ENCODE results near the gene MSLN. TPM values are rescaled to one million over a fixed set of nuclear protein-coding genes. Genes with fewer than 3 reads are reported as not detected.
"Not testable (repeated sequence)": the region's sequence is repeated elsewhere in the genome, so short reads cannot be mapped to it uniquely, and the experiment has no call there.

MSLN gene
- total RNA-seq, 3 donors from 2014 or later (not counting 1 experiment from before 2014, with no cell fraction given), result not detected

DNA sequence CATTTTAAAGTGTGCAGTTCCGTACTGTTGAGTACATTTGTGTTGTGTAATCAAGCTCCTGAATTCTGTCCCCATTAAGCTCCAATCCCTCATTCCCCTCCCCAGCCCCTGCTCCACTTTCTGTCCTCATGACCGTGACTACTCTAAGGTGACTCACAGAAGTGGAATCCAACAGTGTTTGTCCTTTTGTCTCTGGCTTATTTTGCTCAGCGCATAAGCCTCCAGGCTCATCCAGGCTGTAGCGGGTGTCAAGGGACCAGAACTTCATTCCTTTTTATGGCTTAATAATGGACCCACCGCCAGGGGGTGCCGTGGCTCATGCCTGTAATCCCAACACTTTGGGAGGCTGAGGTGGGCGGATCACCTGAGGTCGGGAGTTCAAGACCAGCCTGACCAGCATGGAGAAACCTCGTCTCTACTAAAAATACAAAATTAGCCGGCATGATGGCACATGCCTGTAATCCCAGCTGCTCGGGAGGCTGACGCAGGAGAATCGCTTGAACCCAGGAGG, 47.7 kb upstream of the MSLN start:
- not testable (repeated sequence) for H3K27me3 Mint-ChIP-seq (ENCODE audit: low read depth in 2 of 2); H3K27ac Mint-ChIP-seq; H3K36me3 ChIP-seq (ENCODE audit: control insufficient read depth, insufficient read depth, low read length); H3K27ac ChIP-seq (ENCODE audit: low read length); H3K4me1 Mint-ChIP-seq; ATAC-seq; H3K36me3 Mint-ChIP-seq; H3K9me3 ChIP-seq (ENCODE audit: control insufficient read depth, insufficient read depth, low read length); H3K9me3 Mint-ChIP-seq; H3K4me3 Mint-ChIP-seq; H3K4me3 ChIP-seq (ENCODE audit: low read length)
- 52% methylated on average over 13 of the region's 13 CpGs for WGBS (ENCODE audit: insufficient coverage)
- intact Hi-C loops (cut with micrococcal nuclease), result loop anchor here (10.0 kb wide), 1 partner anchor 342 kb away; no protein-coding TSS in a partner anchor
- TF ChIP-seq, protein P1, sequence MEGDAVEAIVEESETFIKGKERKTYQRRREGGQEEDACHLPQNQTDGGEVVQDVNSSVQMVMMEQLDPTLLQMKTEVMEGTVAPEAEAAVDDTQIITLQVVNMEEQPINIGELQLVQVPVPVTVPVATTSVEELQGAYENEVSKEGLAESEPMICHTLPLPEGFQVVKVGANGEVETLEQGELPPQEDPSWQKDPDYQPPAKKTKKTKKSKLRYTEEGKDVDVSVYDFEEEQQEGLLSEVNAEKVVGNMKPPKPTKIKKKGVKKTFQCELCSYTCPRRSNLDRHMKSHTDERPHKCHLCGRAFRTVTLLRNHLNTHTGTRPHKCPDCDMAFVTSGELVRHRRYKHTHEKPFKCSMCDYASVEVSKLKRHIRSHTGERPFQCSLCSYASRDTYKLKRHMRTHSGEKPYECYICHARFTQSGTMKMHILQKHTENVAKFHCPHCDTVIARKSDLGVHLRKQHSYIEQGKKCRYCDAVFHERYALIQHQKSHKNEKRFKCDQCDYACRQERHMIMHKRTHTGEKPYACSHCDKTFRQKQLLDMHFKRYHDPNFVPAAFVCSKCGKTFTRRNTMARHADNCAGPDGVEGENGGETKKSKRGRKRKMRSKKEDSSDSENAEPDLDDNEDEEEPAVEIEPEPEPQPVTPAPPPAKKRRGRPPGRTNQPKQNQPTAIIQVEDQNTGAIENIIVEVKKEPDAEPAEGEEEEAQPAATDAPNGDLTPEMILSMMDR (IDR thresholded peaks at IDR 0.05), result peak; percentile 25
- H3K27me3 ChIP-seq (ENCODE audit: control insufficient read depth, insufficient read depth, low read length), result peaks cover 27% of the 10 kb centered on the region
- DNase-seq, result peak in 1 of 2 donors; percentile 68
- H3K4me1 ChIP-seq (ENCODE audit: control insufficient read depth, insufficient read depth, low read length), result peaks cover 16% of the 10 kb centered on the region

DNA sequence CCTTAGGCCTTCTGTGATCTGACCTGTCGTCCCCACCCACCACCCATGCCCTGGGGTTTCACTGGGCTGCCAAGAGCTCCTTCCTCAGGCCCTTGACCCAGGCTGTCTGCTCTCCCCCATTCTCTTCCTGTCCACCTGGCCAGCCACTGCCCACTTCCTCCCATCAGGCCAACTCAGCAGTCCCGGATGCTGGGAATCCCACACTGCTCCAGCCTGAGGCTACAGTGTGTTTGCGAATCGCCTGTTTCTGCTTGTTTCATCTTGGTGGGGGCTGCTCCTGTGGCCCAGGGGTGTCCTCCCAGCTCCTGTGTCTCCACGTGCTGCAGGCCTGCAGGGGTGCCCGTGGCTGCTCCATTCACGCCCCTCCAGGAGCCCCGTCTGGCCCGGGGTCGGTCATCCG, 46.5 kb upstream of the MSLN start:
- Mint-ChIP-seq H3K36me3 (no peaks in the 10 kb centered on the region), H3K9me3 (no peaks in the 10 kb centered on the region), H3K27ac (no peak overlapping the region), H3K4me1 (peaks cover 0 to 12% of the 10 kb centered on the region in 2 donors), H3K4me3 (no peak overlapping the region), H3K27me3 (ENCODE audit: low read depth in 2 of 2) (peaks cover 0 to 4% of the 10 kb centered on the region in 2 donors)
- no peak for DNase-seq
- Histone ChIP-seq H3K27ac (ENCODE audit: low read length) (no peak overlapping the region), H3K4me3 (ENCODE audit: low read length) (no peak overlapping the region), H3K36me3 (ENCODE audit: control insufficient read depth, insufficient read depth, low read length) (no peaks in the 10 kb centered on the region), H3K4me1 (ENCODE audit: control insufficient read depth, insufficient read depth, low read length) (peaks cover 19% of the 10 kb centered on the region), H3K27me3 (ENCODE audit: control insufficient read depth, insufficient read depth, low read length) (peaks cover 17% of the 10 kb centered on the region), H3K9me3 (ENCODE audit: control insufficient read depth, insufficient read depth, low read length) (no peaks in the 10 kb centered on the region)
- no peak for ATAC-seq
- intact Hi-C loops (cut with micrococcal nuclease), result loop anchor here (2.0 to 10.0 kb wide), 2 partner anchors 27 to 341 kb away; partner anchors contain the start of gene CIAO3
- 66% methylated on average over 11 of the region's 11 CpGs for WGBS (ENCODE audit: insufficient coverage)
- TF ChIP-seq, protein P1 (IDR thresholded peaks at IDR 0.05), result no peak

DNA sequence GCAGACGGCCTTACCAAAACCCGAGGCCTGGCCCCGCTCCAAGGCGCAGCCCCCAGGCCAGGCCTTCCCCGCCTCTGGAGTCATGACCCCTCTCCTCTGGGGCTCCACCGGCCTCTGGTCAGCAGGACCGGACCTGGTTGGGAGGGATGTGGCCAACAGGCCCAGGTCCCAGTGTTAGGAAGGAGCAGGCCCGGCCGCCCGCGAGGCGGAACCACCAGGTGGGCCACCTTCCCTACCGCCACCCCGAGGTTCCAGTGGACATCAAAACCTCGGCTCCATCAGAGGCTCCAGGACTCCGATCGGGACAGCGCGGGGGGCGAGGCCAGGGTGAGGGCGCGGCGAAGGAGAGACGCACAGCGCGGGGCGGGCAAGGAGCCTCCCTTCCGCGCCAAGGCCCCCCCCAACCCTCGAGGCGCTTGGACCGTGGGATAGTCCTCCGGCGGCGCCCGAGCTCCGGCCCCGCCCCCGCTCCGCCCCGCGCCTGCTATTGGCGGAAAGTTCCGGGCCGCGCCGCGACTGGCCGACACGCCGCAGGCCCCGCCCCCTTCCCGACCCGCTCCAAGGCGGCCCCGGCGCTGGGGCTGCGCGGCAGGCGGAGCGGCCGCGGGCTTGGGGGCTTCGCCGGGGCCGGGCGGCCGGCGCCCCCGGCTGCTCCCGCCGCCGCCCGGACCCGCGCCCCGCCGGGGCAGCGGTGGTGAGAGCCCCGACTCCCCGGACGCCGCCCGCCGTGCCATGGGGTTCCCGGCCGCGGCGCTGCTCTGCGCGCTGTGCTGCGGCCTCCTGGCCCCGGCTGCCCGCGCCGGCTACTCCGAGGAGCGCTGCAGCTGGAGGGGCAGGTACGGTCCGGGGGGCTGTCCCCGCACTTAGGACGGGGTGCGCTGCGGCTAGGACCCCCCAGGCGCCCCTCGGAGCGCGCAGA, 45.7 kb upstream of the MSLN start, which contains the start of gene METRN:
METRN (plus strand) TSS at position 561 of the 919 bp plus-strand sequence; CDS start at position 733, 172 bp downstream.
- Mint-ChIP-seq H3K27ac (no peak within 1 kb of the TSS), H3K36me3 (no peaks in the 10 kb centered on the region), H3K9me3 (no peaks in the 10 kb centered on the region), H3K27me3 (ENCODE audit: low read depth in 2 of 2) (peaks cover 0 to 4% of the 10 kb centered on the region in 2 donors), H3K4me3 (peak within 1 kb of the TSS; percentile 72), H3K4me1 (peaks cover 0 to 16% of the 10 kb centered on the region in 2 donors)
- H3K27ac ChIP-seq (ENCODE audit: low read length), result no peak within 1 kb of the TSS
- intact Hi-C loops (cut with micrococcal nuclease), result loop anchor here (2.0 to 10.0 kb wide), 2 partner anchors 26 to 340 kb away; partner anchors contain the start of gene CIAO3
- peak within 1 kb of the TSS; percentile 16 for H3K4me3 ChIP-seq (ENCODE audit: low read length)
- no peaks in the 10 kb centered on the region for H3K36me3 ChIP-seq (ENCODE audit: control insufficient read depth, insufficient read depth, low read length)
- DNase-seq, result peak; percentile 92 to 93
- peaks cover 15% of the 10 kb centered on the region for H3K27me3 ChIP-seq (ENCODE audit: control insufficient read depth, insufficient read depth, low read length)
- WGBS (ENCODE audit: insufficient coverage), result 5% methylated on average over 108 of the region's 108 CpGs
- H3K9me3 ChIP-seq (ENCODE audit: control insufficient read depth, insufficient read depth, low read length), result no peaks in the 10 kb centered on the region
- peak; percentile 92 to 94 (median 93) for ATAC-seq
- TF ChIP-seq, protein P1 (IDR thresholded peaks at IDR 0.05), result no peak
- peaks cover 26% of the 10 kb centered on the region for H3K4me1 ChIP-seq (ENCODE audit: control insufficient read depth, insufficient read depth, low read length)
